Measurements from ENCODE around the gene PTGS1. TPM values are rescaled to one million over a fixed set of nuclear protein-coding genes. Genes with fewer than 3 reads are reported as not detected.

The PTGS1 gene
- polyA plus RNA-seq, 1 donor (not counting 4 experiments of a cell fraction or from before 2014, with no cell fraction given): 4.5 TPM

- peak overlapping the region; percentile 60 for H3K4me2 ChIP-seq (ENCODE audit: control insufficient read depth, extremely low read depth, insufficient read depth, low read depth, low read length)
- DNase-seq (ENCODE audit: low read depth, low spot score) (no peak), FAIRE-seq (peak; percentile 96)
- peak overlapping the region; percentile 70 for H2AFZ ChIP-seq (ENCODE audit: control insufficient read depth, low read length)
- dilution Hi-C loops (cut with MboI; ENCODE audit: extremely low pct_ligation_motif_present, low sequenced_read_pairs): no loop called here
- H3K4me1 ChIP-seq (ENCODE audit: control insufficient read depth, extremely low read depth, insufficient read depth, low read length): peaks cover 30% of the 10 kb centered on the region
- H3K9me3 ChIP-seq (ENCODE audit: control insufficient read depth, low read depth, low read length): no peaks in the 10 kb centered on the region
- TF ChIP-seq CTCF (optimal IDR thresholded peaks at IDR 0.05 in 1 of 3, IDR thresholded peaks at IDR 0.05 in 1 of 3, conservative IDR thresholded peaks at IDR 0.05 in 1 of 3; ENCODE audit: extremely low read depth in 1 of 3, insufficient read depth in 2 of 3, low read length in 3 of 3) (no peak), EZH2 (IDR thresholded peaks at IDR 0.05; ENCODE audit: low read length) (no peak)
- H3K36me3 ChIP-seq (ENCODE audit: control insufficient read depth in 2 of 2, extremely low read depth in 1 of 2, insufficient read depth in 2 of 2, low read length in 2 of 2): no peaks in the 10 kb centered on the region
- no peak overlapping the region for H3K4me3 ChIP-seq (ENCODE audit: control insufficient read depth in 2 of 3, extremely low read depth in 1 of 3, insufficient read depth in 2 of 3, low read depth in 1 of 3, low read length in 3 of 3)
- no peaks in the 10 kb centered on the region for H3K9me1 ChIP-seq (ENCODE audit: control insufficient read depth, extremely low read depth, insufficient read depth, low read length)
- H3K27ac ChIP-seq (ENCODE audit: control insufficient read depth, insufficient read depth, low read length): no peak overlapping the region
- H4K20me1 ChIP-seq (ENCODE audit: control insufficient read depth, extremely low read depth, insufficient read depth, low read length): no peaks in the 10 kb centered on the region
- no peak overlapping the region for H3K9ac ChIP-seq (ENCODE audit: control insufficient read depth, extremely low read depth, insufficient read depth, low read length)
- H3K27me3 ChIP-seq (ENCODE audit: control insufficient read depth, extremely low read depth, insufficient read depth, low read length): no peaks in the 10 kb centered on the region
- no peaks in the 10 kb centered on the region for H3K79me2 ChIP-seq (ENCODE audit: control insufficient read depth, insufficient read depth, low read length)
These were observed 19.1 kb downstream of the PTGS1 start for GRCh38 chr9:122389799-122390481.

GRCh38 chr9:122392284-122392683 lies 21.5 kb downstream of the PTGS1 start:
- H3K27me3 ChIP-seq (ENCODE audit: control insufficient read depth, extremely low read depth, insufficient read depth, low read length): no peaks in the 10 kb centered on the region
- no peaks in the 10 kb centered on the region for H4K20me1 ChIP-seq (ENCODE audit: control insufficient read depth, extremely low read depth, insufficient read depth, low read length)
- peaks cover 33% of the 10 kb centered on the region for H3K4me1 ChIP-seq (ENCODE audit: control insufficient read depth, extremely low read depth, insufficient read depth, low read length)
- H3K4me3 ChIP-seq (ENCODE audit: control insufficient read depth in 2 of 3, extremely low read depth in 1 of 3, insufficient read depth in 2 of 3, low read depth in 1 of 3, low read length in 3 of 3): no peak overlapping the region
- H3K27ac ChIP-seq (ENCODE audit: control insufficient read depth, insufficient read depth, low read length): no peak overlapping the region
- no peaks in the 10 kb centered on the region for H3K79me2 ChIP-seq (ENCODE audit: control insufficient read depth, insufficient read depth, low read length)
- H3K4me2 ChIP-seq (ENCODE audit: control insufficient read depth, extremely low read depth, insufficient read depth, low read depth, low read length): no peak overlapping the region
- dilution Hi-C loops (cut with MboI; ENCODE audit: extremely low pct_ligation_motif_present, low sequenced_read_pairs): no loop called here
- H3K9me1 ChIP-seq (ENCODE audit: control insufficient read depth, extremely low read depth, insufficient read depth, low read length): no peaks in the 10 kb centered on the region
- DNase-seq (ENCODE audit: low read depth, low spot score) (no peak), FAIRE-seq (no peak)
- H3K9ac ChIP-seq (ENCODE audit: control insufficient read depth, extremely low read depth, insufficient read depth, low read length): no peak overlapping the region
- H2AFZ ChIP-seq (ENCODE audit: control insufficient read depth, low read length): no peak overlapping the region
- H3K36me3 ChIP-seq (ENCODE audit: control insufficient read depth in 2 of 2, extremely low read depth in 1 of 2, insufficient read depth in 2 of 2, low read length in 2 of 2): no peaks in the 10 kb centered on the region
- TF ChIP-seq EZH2 (IDR thresholded peaks at IDR 0.05; ENCODE audit: low read length) (no peak), CTCF (optimal IDR thresholded peaks at IDR 0.05 in 1 of 3, IDR thresholded peaks at IDR 0.05 in 1 of 3, conservative IDR thresholded peaks at IDR 0.05 in 1 of 3; ENCODE audit: extremely low read depth in 1 of 3, insufficient read depth in 2 of 3, low read length in 3 of 3) (no peak)
- no peaks in the 10 kb centered on the region for H3K9me3 ChIP-seq (ENCODE audit: control insufficient read depth, low read depth, low read length)
